HTR-8/SVneo (cell line): ENCODE results near the gene SQSTM1.

Source experiments
- DNase-seq: peaks from one replicate; pipeline ENCODE4 v3.0.0; 2011; ENCODE audit warnings: low spot score, mixed read lengths; ENCODE audit not compliant: insufficient read length
- FAIRE-seq: peaks from 2 replicates; lab custom pipeline; 2011; peaks lifted over from hg19 to GRCh38; lab: Jason Lieb, UNC

The SQSTM1 gene

DNA sequence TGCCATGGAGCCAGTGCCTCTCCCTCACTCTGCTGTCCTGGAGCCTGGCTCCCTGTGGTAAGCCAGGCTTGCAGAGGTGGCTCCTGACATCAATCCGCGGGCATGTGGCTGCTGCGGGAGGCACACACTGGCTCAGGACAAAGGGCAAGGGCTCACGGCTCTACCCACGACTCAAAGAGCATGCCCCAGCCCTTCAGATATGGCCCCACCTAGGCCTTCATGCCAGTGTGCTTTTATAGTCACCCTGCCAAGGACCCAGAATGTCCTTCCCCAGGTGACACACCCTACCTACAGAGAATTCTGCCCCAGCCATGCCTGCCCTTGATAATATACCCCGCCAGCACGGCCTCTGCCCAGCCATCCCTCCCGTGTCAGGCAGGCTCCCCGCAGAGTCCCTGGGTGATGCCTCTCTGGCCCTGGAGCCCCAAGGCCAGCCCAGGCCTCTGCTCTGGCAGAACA is 15.6 kb upstream of the SQSTM1 start:
- no peak for DNase-seq
- FAIRE-seq, result no peak

DNA sequence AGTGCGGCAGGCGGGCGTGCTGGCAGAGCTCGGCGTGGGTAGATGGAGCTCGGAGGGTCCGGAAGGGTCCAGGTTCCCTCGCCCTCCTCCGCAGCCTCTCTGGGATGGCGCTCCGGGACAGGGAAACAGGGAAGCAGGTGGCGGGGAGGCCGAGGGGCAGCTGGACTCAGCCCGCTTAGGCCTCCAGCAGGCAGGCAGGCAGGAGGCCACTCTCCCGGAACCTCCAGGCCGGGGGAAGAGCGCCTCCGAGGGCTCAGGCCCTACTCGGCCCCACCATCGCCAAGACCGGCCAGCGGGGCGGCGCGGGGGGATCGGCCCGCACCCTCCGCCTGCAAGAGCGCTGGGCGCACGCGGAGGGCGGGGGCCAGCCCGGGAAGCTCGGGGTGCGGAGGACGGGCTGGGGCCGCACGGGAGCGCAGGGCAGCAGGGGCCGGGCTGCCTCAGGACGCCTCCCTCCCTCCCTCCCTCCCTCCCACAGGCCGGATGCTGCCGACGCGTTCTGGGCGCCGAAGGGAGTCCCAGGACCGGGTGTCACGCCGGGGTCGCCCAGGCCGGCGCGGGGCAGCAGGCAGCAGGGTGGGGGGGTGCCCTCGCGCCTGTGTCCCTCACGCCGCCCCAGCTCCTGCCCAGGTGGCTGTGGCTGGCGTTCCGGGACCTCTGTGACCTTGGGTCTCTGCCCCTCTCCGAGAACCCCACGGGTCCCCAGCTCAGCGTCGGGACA is 15.0 kb upstream of the SQSTM1 start:
- FAIRE-seq (peak; percentile 13), DNase-seq (no peak)

- FAIRE-seq, result no peak
Observed at GRCh38 chr5:179806250-179807048, 14.3 kb upstream of the SQSTM1 start, which contains the start of gene MGAT4B. TSS of gene MGAT4B (minus strand) at chr5:179806866. CDS start at chr5:179806583, 283 bp downstream.

GRCh38 chr5:179812135-179812825 is 8.4 kb upstream of the SQSTM1 start:
- FAIRE-seq, result no peak
- no peak for DNase-seq

More at GRCh38 chr5:179806250-179807048, 14.3 kb upstream of the SQSTM1 start, which contains the start of gene MGAT4B:
- DNase-seq, result peak; percentile 71

GRCh38 chr5:179812997-179813607 is 7.6 kb upstream of the SQSTM1 start:
- DNase-seq (no peak), FAIRE-seq (no peak)

- no peak for DNase-seq
- FAIRE-seq, result no peak
Observed at GRCh38 chr5:179814090-179814489, 6.6 kb upstream of the SQSTM1 start.

DNA sequence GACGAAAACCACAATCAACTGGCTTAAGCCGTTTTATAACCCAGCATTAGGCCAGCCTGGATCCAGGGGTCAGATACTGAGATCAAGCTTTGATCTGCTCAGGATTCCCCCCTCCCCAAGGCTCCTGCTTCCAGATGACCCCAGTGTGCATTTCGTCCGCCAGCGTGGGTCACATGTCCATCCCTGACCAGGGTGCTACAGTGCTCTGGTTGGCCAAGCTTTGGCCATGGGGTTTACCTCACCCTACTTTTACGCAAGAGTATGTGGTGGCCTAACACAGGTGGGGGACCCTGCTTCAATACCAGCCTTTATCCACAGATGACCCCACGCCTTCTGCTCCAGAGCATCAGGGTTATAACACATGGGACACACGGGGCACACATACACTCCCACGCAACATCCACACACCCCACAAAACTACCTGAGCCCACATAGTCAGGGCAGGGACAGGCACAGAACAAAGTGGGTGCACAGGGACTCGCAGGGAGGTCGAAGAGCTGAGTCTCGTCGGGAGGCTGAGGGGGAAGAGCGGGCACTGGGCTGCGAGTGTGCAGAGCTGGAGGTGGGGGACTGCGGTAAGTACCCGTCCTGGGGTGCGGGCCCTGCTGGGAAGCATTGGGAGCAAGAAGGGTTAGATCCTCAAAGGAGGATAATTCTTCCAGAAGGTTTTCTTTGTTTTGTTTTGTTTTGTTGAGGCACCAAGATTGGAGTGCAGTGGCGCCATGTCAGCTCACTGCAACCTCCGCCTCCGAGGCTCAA is 5.0 kb upstream of the SQSTM1 start:
- DNase-seq (no peak), FAIRE-seq (no peak)

- DNase-seq, result no peak
- FAIRE-seq, result no peak
Observed at GRCh38 chr5:179816401-179816795, 4.3 kb upstream of the SQSTM1 start.

- FAIRE-seq, result no peak
Observed at GRCh38 chr5:179816796-179817469, 3.8 kb upstream of the SQSTM1 start.

GRCh38 chr5:179817470-179817840 is 3.2 kb upstream of the SQSTM1 start:
- no peak for FAIRE-seq
- DNase-seq, result no peak

More at GRCh38 chr5:179816796-179817469, 3.8 kb upstream of the SQSTM1 start:
- no peak for DNase-seq

DNA sequence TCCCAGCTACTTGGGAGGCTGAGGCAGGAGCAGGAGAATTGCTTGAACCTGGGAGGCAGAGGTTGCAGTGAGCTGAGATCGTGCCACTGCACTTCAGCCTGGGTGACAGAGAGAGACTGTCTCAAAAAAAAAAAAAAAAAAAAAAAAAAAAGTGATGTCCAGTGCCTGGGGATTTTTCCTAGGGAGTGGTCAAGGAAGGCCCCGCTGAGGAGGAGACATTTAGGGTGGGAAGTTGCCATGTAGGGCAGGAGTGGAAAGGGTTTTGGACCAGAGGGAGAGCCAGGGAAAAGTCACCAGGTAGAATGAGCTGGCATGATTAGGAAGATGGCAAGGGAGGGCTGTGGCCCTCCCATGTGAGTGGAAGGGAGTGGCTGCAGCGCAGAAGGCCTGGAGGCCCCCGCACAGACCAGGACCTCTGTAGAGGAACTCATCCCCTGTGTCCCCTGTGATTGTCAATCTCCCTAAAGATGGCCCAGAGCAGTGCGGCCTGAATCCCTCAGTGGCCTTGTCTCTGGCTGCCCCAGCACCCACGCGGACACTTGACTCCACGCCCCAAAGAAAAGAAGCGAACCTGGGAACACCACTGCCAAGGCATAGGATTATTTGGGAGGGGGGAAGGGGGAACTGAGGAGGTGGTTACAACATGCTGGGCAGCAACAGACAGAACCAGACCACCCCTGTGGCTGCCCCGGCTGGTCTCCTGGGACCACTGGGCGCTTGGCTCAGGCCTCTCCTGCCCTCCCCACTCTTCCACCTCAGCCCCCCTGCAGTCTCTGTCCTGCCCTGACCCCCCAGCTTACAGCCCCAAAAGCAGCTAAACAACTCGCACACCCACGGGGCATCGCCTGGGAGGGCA is 2.6 kb upstream of the SQSTM1 start:
- no peak for DNase-seq
- FAIRE-seq, result no peak

DNA sequence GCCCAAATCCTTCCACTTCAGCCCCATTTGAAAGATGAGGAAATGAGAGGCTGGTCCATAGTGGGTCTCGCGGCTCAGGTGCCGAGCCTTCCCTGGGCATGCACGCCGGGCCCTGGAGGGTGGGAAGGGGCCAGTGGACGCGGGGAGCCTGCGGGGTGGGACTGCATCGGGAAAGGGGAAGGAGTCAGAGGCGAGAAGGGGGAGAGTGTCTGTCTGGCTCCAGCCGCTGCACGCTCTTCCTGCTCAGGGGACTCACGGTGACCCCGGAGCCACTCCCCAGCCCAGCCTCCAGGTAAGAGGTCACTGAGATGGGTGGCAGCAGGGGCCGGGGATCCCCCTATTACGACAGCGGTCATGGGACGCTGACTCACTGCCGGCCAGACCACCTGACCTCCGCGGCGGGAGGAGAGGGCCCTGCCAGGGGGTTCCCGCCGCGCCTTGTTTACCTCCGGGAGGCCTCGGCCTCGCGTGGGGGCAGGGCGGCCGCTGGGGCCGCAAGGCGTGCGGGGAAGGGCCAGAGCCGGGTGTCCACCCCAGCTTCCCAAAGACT is 1.9 kb upstream of the SQSTM1 start:
- no peak for FAIRE-seq
- peak; percentile 93 for DNase-seq

DNA sequence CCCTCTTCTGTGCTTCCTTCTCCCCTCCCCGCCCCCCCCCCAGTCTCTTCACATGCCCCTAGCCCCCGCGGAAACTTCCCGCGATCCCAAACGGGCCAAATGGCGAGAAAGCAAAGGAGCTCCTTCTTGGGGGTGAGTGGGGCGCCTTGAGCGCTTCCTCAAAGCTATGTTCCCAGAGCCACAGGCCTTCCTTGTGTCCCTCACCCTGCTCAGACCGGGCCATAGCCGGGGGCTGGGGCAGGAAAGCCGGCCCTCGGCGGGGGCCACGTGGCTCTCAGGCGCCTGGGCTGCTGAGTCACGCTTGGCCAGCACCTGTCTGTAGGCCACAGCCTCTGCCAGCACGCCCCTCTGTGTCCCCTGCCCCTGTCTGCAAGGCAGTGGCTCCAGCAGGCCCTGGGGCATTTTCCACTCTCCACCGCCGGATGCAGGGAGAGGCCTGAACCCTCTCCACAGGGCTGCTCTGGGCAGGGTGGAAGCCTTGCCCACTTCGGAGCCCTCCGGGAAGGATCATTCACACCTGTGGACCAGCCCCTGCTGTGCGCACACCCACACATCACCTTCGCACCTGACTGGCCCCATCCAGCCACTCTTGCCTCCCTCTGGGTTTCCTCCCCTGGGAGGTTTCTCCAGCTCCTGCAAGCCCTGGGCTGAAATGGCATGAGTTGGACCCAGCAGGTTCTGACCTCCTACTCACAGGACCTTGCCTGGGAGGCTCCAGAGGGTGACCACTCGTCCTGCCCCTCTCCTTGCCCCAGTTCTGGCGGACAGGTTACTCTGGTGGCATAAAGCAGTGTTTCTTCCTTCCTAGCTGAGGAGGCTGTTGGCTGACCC is 1.2 kb upstream of the SQSTM1 start:
- DNase-seq, result peak; percentile 64
- peak; percentile 26 for FAIRE-seq

DNA sequence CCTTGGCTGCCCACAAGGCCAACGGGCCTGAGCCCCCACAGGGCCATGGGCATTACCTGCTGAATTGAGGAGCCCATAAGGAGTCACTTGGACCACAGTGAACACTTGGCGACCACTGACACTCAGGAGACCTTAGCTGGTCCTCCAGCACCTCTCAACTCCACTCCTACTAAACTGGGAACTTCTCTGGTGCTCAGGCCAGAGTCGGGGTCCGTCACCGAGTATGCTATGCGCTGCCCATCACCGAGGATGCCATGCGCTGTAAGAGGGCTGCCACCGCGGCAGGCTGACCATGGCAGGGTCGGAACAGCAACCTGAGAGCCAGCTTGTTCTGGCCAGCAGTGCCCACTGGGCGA is 600 bp upstream of the SQSTM1 start:
- no peak for FAIRE-seq
- DNase-seq, result no peak

DNA sequence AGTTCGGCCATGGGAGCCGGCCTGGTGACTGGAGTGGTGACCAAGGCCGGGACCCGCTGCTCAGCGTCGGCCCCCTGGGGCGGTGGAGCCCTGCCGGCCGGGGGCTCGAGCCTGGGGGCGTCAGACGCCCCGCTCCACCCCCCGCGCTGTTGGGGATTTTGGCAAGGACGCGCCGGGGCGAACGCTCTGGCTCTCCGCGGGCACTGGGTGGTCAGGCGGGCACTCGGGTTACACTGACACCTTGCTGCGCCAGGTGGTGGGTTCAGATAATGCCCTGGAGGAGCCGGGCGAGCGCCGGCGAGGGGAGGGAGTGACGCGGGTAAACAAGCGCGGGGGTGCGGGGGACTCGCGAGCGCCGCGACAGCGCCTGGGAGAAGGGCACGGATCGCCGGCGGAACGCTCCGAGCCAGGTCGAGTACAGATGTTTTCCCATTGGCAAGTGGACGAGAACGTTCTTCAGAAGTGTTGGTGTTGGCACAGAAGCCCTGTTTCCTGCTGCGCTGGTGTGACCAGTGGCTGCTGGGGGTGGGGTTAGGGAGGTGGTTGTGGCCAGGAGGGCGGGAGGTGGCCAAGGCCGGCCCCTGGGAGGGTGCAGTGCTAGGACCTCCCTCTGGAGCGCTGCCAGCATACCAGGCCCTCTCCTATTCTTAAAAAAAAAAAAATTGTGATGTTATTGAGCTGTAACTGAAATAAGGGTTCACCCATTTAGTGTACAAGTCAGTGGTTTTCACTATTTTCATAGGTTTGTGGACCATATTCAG is 773 bp downstream of the SQSTM1 start:
- peak; percentile 65 for FAIRE-seq
- peak; percentile 84 for DNase-seq

DNA sequence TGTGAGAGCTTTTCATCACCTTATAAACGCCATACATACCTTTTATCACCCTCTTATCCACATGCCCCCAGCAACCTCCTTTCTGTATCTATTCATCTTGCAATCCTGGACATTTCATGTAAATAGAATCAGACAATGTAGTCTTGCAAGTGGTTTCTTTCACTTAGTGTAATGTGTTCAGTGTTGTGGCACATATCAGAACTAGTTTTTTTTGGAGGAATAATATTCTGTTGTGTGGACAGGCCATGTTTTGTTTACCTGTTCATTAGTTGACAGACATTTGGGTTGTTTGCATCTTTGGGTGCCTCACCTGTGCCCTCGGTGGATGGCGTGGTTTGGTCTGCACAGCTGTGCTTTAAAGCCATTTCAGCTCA is 1.3 kb downstream of the SQSTM1 start:
- DNase-seq (no peak), FAIRE-seq (no peak)
